ENCODE results near the gene APBB2.

- no peak for TF ChIP-seq CTCF (conservative IDR thresholded peaks at IDR 0.05 in 1 of 2, IDR thresholded peaks at IDR 0.05 in 1 of 2; ENCODE audit: extremely low read depth in 1 of 2, insufficient read depth in 1 of 2, low read depth in 1 of 2, low read length in 2 of 2)
- TF ChIP-seq EZH2 (IDR thresholded peaks at IDR 0.05; ENCODE audit: borderline replicate concordance, low read length): no peak
These were observed 274.0 kb downstream of the APBB2 start for GRCh38 chr4:40940317-40940741.
